AG10803 (cell line): ENCODE measurements around the gene LSS.

Experiments
- DNase-seq: peaks from one replicate; pipeline ENCODE4 v3.0.0; 2010; ENCODE audit warnings: low read depth
- H3K4me3 ChIP-seq: 2 replicates; pipeline ENCODE4 v1.5.1; 2011; ENCODE audit warnings: mild to moderate bottlenecking, low read length, control low read depth
- CTCF ChIP-seq: conservative IDR thresholded peaks from 2 replicates; pipeline ENCODE4 v1.5.1; 2011; ENCODE audit warnings: mild to moderate bottlenecking, low read length, control low read depth, inconsistent platforms

The LSS gene

GRCh38 chr21:46228345-46229051 is at the start of gene LSS:
LSS (minus strand) TSS chr21:46228774; CDS start chr21:46228745, 29 bp downstream.
- peak within 1 kb of the TSS; percentile 88 for H3K4me3 ChIP-seq
- DNase-seq = peak; percentile 98
- TF ChIP-seq CTCF = no peak

- no peak overlapping the region for H3K4me3 ChIP-seq
- TF ChIP-seq CTCF = no peak
- DNase-seq = no peak
These were observed 46.3 kb upstream of the LSS start for GRCh38 chr21:46274797-46275390.

GRCh38 chr21:46273341-46273740 is 44.8 kb upstream of the LSS start:
- no peak for TF ChIP-seq CTCF
- DNase-seq = no peak
- H3K4me3 ChIP-seq = no peak overlapping the region

GRCh38 chr21:46269466-46269865 is 40.9 kb upstream of the LSS start:
- no peak for DNase-seq
- no peak overlapping the region for H3K4me3 ChIP-seq
- TF ChIP-seq CTCF = no peak

- no peak overlapping the region for H3K4me3 ChIP-seq
- TF ChIP-seq CTCF = no peak
- DNase-seq = no peak
These were observed 39.8 kb upstream of the LSS start for GRCh38 chr21:46268371-46268770.

- no peak overlapping the region for H3K4me3 ChIP-seq
- no peak for TF ChIP-seq CTCF
- DNase-seq = no peak
These were observed 38.4 kb upstream of the LSS start for GRCh38 chr21:46266946-46267345.
